ENCODE results near the gene ITGAV. TPM values are rescaled to one million over a fixed set of nuclear protein-coding genes. Genes with fewer than 3 reads are reported as not detected.

The ITGAV gene
- total RNA-seq, 1 donor from 2014 or later, result 452 TPM

DNA sequence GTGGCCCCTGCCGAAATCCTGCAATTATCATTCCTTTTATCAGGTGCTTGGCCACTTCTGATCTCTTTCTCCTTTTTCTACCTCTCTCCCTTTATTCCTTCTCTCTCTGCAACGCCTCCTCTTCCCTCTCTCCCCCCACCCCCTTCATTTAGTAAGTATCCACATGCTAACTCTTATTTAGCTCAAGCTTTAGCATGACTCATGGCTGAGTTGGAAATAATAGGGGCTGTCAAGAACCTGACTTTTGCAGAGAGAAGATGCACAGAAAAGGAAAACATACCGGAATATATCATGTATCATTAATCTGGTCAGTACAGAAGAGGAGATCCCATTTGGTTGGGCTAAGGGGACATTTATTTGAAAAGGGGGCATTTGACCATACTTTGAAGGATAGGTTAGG lies 137.1 kb downstream of the ITGAV start:
- Mint-ChIP-seq H3K27ac (ENCODE audit: unreplicated experiment) (no peak overlapping the region), H3K27me3 (ENCODE audit: low read depth) (no peaks in the 10 kb centered on the region), H3K9me3 (ENCODE audit: low read depth) (no peaks in the 10 kb centered on the region), H3K4me1 (ENCODE audit: low read depth) (peaks cover 10% of the 10 kb centered on the region), H3K4me3 (ENCODE audit: unreplicated experiment) (no peak overlapping the region), H3K36me3 (ENCODE audit: low read depth) (no peaks in the 10 kb centered on the region)
- TF ChIP-seq, protein P1, sequence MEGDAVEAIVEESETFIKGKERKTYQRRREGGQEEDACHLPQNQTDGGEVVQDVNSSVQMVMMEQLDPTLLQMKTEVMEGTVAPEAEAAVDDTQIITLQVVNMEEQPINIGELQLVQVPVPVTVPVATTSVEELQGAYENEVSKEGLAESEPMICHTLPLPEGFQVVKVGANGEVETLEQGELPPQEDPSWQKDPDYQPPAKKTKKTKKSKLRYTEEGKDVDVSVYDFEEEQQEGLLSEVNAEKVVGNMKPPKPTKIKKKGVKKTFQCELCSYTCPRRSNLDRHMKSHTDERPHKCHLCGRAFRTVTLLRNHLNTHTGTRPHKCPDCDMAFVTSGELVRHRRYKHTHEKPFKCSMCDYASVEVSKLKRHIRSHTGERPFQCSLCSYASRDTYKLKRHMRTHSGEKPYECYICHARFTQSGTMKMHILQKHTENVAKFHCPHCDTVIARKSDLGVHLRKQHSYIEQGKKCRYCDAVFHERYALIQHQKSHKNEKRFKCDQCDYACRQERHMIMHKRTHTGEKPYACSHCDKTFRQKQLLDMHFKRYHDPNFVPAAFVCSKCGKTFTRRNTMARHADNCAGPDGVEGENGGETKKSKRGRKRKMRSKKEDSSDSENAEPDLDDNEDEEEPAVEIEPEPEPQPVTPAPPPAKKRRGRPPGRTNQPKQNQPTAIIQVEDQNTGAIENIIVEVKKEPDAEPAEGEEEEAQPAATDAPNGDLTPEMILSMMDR (IDR thresholded peaks at IDR 0.05), result no peak
- DNase-seq (ENCODE audit: low spot score), result no peak

DNA sequence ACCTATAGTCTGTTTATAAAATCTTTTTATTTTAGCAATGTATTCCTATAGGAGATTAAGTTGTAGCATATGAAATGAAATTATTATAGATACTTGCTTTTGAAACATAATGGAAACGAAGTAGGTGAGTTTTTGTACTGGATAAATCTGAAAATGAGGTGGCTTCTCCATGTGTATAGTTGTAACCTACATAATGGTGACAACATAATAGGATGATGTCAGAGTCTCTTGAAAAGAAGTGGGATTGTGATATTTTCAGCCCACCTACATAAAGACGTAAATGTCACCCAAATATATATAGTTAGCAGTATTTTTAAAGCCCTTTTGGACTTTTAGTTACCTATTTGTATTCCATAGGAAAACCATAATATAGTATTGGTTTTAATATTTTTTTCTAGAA lies 138.8 kb downstream of the ITGAV start:
- Mint-ChIP-seq H3K36me3 (ENCODE audit: low read depth) (no peaks in the 10 kb centered on the region), H3K4me3 (ENCODE audit: unreplicated experiment) (no peak overlapping the region), H3K27ac (ENCODE audit: unreplicated experiment) (no peak overlapping the region), H3K27me3 (ENCODE audit: low read depth) (no peaks in the 10 kb centered on the region), H3K9me3 (ENCODE audit: low read depth) (no peaks in the 10 kb centered on the region), H3K4me1 (ENCODE audit: low read depth) (peaks cover 16% of the 10 kb centered on the region)
- TF ChIP-seq, protein P1 (IDR thresholded peaks at IDR 0.05), result no peak
- DNase-seq (ENCODE audit: low spot score), result no peak

Other genes with a start within 250 kb of the ITGAV start
- gene ZC3H15, start 103.8 kb upstream of the ITGAV start, total RNA-seq, result 43.0 to 48.7 TPM (median 46.4 TPM) in 3 replicates
- gene FAM171B, start 104.0 kb downstream of the ITGAV start, total RNA-seq, result 20.2 to 27.4 TPM (median 20.5 TPM) in 3 replicates